GM21737 (cell line): ENCODE data around the gene P2RY12.

ENCODE experiments used
- ATAC-seq: cut with Tn5 transposase; IDR thresholded peaks from one replicate; pipeline ENCODE4 v1.9.1; 2021; ENCODE audit warnings: mild to moderate bottlenecking, moderate library complexity; ENCODE audit not compliant: unreplicated experiment

P2RY12 gene

DNA sequence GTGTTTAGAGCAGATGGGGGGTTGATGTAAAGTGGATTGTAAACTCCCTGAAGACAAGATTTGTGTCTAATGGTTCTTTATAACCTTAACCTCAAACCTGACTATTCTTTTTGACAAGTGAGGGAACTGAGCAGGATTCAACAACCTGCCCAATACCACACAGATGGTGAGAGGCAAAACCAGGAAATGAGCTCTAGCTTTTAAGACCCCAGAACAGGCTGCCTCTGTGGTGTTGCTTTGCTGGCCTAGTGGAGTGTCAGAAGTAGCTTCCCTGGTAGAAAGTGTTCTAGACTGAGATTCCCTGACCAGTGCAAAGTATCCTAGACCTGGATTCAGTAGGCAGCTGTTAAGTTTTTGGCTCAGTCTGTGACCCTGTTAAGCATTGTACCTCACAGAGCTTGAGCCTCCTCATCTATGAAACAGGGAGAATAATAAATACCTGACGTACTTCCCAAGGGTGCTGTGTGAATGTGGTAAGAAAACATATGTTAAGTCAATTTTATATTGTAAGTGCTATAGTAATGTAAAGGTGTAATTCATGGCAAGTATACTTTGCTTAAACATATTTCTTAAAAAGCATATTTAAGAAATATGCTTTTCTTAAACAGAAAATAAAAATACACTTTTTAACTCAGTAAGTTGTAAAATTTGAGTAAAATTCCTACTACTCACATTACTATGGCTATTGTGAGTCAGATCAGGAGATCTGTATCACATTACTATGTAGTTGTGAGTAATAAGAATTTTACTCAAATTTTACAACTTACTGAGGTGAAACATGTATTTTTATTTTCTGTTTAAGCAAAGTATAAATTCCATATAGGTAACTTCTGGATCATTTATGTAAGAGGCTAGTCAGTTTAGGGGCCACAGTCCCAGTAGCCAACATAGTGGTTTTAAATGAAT is 76.7 kb downstream of the P2RY12 start:
- no peak for ATAC-seq

DNA sequence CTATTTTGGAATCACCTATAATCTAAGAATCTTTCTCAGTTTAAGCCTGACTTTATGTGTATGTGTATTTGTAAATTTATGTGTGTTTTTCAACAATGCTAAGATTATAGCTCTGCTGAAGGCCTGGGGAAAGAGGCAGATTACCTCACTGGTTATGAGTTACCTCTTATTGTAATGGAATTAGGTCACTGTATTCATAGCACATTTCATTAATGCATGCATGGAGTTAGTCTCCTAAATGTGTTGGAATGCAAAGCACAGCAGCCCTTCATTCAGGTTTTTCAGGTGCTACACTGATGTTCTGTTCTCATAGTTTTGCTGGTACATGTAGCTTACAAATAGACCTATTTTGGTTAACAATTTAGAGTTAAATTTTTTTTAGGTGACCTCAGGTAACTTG is 77.4 kb downstream of the P2RY12 start:
- no peak for ATAC-seq

DNA sequence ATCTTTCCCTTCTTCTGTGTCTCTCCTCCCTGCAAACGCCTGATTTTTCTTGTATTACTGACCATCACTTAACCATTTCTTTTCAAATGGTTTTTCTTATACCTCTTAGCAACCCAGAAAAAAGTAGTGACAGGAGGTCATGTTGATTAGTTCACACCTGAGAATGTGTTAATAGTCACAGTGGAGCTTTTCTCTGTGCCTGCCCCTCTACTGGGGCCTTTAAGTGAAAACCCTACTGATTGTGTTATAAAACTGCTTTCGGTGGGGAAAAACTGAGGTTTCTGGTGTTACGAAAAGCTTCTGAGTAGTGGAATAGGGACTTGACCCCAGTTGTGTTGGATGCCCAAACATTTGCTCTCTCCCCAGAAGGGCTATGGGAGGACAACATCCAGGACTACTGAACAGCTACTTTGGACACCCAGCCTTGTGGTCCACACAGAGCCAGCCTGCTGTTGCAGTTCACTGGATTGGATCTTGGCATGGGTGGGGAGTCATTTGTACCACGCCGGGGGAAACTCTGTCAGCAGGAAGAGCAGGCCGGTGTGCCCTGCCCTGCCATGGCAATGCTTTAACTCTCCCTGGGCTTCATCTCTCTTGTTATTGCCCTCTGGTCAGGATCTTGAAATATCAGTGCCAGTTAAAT is 78.3 kb downstream of the P2RY12 start:
- no peak for ATAC-seq

DNA sequence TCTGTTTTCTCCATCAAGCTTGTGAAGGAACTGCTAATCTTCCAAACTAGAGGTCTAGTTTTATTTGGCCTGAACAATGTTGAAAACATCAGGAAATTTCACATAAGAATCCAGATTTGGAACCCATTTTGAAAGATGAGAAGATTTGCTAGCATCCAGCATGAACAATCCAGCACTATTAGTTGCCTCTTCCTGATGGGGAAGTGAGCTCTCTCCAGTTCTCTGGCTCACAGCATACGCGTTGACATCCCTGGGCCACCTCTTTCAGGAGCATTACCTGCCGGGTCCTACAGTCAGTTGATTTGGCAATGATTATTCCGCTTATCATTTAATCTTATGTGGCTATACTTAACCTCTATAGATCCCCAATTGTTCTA is 78.8 kb downstream of the P2RY12 start:
- no peak for ATAC-seq

DNA sequence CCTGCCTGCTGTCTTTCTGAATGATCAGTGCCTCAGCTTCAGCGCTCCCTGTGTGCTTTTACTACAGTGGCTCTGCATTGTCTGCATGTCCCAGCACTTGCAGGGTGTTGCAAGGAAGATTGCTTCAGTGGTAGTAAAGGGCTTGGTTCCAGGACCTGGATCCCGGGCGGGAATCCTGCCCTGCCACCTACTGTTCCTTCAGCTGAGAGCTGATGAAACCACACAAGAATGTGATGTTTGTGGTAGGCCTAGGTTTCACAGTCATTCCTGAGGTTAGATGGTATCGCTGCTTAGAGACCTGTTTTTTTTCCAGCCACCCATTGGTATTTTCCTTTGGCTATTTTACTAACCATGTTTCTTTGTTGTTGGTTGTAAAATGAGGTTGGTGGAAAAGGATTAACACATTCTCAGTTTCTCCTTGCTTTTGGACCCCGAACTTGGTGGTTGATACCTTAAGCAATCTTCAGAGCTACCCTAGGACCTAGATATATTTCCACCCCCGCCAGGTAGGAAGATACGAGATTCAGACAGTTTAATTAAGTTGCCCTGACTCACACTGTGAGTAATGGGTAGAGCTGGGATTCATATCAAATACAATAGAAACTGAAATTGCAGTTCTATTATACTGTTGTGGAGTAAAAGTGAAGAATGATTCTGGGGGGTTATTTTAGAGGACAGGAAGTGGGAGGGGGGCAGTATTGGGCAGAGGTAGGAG is 79.3 kb downstream of the P2RY12 start:
- no peak for ATAC-seq

DNA sequence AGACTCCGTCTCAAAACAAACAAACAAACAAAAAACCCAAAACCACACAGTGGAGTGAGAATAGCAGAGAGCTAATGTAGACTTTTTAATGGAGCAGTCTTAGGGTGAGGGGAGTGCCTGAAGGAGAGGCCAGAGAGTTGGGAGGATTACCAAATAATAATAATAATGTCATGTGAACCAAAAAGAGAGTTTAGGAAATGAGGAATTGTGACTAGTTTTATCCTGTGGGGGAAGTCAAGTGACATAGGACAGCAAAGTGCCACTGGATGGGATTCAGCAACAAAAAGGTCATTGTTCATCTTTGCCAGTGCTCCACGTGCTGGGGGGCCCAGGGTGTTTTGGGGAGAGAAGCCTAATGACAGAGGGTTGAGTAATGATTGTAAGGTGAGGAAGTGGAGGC is 80.8 kb downstream of the P2RY12 start:
- no peak for ATAC-seq

DNA sequence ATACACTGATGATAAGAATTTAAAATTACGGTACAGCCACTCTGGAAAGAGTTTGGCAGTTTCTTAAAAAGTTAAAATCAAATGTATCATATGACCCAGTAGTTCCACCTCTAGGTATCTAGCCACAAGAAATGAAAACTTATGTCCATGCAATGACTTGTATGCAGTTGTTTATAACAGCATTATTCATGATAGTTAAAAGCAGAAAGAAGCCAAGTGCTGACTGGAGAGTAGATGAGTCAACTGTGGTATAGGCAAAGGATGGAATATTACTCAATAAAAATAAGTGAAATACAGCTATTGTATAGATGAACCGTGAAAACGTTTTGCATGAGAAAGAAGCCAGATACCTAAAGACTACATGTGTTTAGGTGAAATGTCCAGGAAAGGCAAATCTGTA is 82.8 kb downstream of the P2RY12 start:
- no peak for ATAC-seq

DNA sequence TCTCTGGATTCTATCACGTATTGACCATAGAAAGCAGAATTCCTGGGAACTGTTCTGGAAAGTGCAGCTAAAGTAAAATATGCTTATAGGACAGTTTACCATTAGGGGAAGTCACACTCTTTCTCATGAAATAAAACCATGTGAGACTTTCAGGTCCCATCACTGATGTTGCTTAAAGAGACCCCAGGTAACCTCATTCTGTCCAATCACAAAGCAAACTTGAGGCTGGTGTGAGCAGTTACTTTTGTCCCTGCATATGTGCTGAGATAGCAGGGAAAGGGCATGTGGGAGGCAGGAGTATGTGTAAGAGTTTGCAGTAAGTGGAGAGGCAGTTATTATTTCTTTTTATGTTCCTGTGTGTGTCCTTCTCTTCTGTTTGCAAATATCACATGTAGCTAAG is 84.0 kb downstream of the P2RY12 start:
- ATAC-seq: no peak

DNA sequence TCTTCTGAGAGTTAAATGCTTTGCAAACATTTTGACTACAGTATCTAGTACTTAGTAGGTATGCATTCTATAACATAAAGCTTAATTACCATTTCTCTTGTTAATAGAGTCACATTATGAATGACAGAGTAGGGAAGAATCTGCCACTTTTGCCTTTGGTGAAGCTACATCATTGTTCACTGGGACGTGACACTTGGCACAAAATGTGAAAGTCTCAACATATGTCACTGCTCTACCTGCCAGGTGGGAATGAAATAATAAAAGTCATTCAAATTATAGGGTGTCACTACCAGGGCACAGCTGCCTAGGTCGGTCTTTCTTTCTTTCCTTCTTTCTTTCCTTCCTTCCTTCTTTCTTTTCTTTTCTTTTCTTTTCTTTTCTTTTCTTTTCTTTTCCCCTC is 85.5 kb downstream of the P2RY12 start:
- no peak for ATAC-seq

DNA sequence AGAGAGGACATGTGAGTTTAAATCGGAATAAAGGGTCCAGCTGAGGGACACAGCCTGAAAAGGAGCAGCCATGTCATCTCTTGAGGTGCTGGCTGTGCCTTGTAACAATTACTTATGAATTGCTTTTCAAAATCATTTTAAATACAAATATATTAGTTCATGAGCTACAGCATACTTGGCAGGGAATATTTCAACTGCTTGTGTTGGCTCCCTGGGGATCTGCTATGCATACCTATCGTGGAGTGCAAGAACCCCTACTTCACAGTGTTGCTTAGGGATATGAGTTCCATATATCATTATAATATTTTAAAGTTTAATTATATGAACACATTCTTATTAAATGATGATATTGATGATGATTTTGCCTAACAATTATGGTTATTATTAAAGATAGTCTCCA is 87.1 kb downstream of the P2RY12 start:
- ATAC-seq: no peak

DNA sequence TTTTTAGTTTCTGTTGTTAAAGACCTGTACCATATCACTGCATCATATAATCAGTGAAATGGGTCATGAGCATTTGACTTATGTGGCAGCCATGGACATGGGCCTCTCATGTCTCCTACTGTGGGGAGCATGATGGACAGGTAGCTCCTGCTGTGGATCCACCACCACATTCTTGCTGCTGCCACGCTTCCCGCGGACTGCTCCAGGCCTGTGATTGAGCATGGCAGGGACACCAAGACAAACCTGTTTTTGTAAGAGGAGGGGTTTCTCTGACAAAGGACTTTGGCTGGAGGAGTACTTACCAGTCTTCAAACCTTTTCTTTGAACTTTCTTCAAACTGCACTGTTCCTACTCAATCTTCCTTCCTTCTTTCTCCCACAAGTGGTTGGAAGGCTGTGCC is 88.3 kb downstream of the P2RY12 start:
- ATAC-seq: no peak

DNA sequence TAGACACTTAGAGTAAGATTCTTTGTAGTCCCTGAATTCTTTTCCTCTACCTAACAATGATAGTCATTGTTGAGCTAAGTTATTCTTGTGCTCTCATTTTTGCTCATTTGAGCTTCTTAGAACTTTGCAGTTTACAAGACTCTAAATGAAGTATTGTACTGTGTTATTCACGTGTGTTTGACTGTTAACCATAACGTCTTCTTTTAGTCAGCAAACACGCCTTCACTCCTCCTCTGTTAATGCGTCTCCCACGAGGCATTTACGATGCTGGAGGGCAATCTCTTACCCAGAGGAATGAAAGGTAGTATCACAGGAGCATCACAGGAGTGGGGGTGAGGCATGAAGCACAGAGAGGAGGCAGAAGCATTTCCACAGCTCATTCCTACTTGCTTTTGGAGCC is 91.4 kb downstream of the P2RY12 start:
- ATAC-seq: no peak

DNA sequence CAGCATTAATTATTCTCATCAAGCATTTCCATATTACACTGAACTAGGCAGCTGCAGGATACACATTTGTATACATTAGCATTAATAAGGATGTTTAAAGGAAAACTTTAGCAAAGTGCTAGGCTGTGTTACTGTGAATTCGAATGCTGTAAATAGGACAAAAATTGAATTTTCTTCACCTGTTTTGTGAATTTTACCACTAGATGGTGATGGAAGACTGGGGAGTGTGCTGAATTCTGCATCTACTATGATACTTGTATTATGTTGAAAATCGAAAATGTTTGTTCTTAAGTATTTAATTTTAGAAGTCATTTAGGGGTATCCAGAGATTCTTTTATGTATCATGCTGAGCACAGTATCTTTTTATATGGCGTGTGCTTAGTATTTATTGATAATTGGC is 93.9 kb downstream of the P2RY12 start:
- no peak for ATAC-seq

DNA sequence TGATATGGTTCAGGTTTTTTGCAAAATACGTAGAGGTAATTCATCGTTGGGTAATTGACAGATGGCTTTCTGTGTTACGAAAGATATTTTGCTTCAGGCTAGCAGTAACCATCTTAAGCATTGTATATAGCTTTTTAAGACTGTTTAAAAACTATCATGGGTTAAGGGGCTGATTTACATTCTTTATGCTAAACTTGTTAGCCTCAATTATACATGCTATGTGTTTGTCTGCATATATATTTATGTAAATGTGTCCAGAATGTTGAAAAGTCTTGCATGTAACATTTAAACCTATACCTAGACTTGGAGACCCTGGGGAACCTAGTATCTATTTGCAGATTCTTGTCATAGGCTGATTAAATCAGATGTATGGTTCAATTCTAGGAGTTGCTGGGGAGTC is 95.1 kb downstream of the P2RY12 start:
- no peak for ATAC-seq
